Small intestine (tissue), 7 donors: ENCODE results near the gene CLMN. TPM values are rescaled to one million over a fixed set of nuclear protein-coding genes. Genes with fewer than 3 reads are reported as not detected.

ENCODE experiments used
- DNase-seq, 2 donors: peaks; one replicate each; pipeline versions ENCODE4 v3.0.0 to v3.0.0-alpha.2; 2013
- FAIRE-seq: peaks from 2 replicates; lab custom pipeline; 2012; peaks lifted over from hg19 to GRCh38; lab: Jason Lieb, UNC
- H3K27ac ChIP-seq, 3 donors: one replicate each; pipeline ENCODE4 v1.5.1; 2013; ENCODE audit warnings: low read length in 2 of 3, mild to moderate bottlenecking in 2 of 3, control low read depth in 1 of 3, inconsistent platforms in 1 of 3, low read depth in 1 of 3, moderate library complexity in 1 of 3
- H3K27me3 ChIP-seq, 3 donors: one replicate each; pipeline ENCODE4 v1.6.1; 2013; ENCODE audit warnings: low read length in 3 of 3, inconsistent platforms in 1 of 3; ENCODE audit not compliant: control insufficient read depth in 3 of 3, insufficient read depth in 3 of 3
- H3K36me3 ChIP-seq, 3 donors: one replicate each; pipeline ENCODE4 v1.6.1; 2013; ENCODE audit warnings: low read length in 3 of 3, inconsistent platforms in 1 of 3, low read depth in 1 of 3, mild to moderate bottlenecking in 1 of 3, moderate library complexity in 1 of 3; ENCODE audit not compliant: control insufficient read depth in 3 of 3, insufficient read depth in 2 of 3
- H3K4me1 ChIP-seq, 3 donors: one replicate each; pipeline ENCODE4 v1.6.1; 2013; ENCODE audit warnings: low read length in 2 of 3, inconsistent platforms in 1 of 3, low read depth in 1 of 3, mild to moderate bottlenecking in 1 of 3, moderate library complexity in 1 of 3; ENCODE audit not compliant: control insufficient read depth in 3 of 3, insufficient read depth in 2 of 3
- H3K4me3 ChIP-seq, 3 donors: one replicate each; pipeline ENCODE4 v1.5.1; 2013; ENCODE audit warnings: low read length in 3 of 3, control low read depth in 1 of 3, inconsistent platforms in 1 of 3, low read depth in 1 of 3, mild to moderate bottlenecking in 1 of 3, moderate library complexity in 1 of 3
- H3K9me3 ChIP-seq, 2 donors: one replicate each; pipeline ENCODE4 v1.6.1; 2013; ENCODE audit warnings: low read depth in 1 of 2, low read length in 1 of 2; ENCODE audit not compliant: control insufficient read depth in 2 of 2, insufficient read depth in 1 of 2
- WGBS, 3 donors: extraction: QIAGEN DNeasy Blood & Tissue Kit; methylation state at CpG; one replicate each; pipeline ENCODE4 v1.1.7; 2013; 5-methylcytosine and 5-hydroxymethylcytosine counted together
- polyA plus RNA-seq, 4 donors: library from polyadenylated mRNA; stranded (reverse) in 3 of 4; unstranded in 1 of 4; fragments of 200-250 nt in 3 of 4; fragments of 120-200 nt in 1 of 4; gene quantifications; one replicate each; pipeline versions ENCODE4 v1.2.1 to v1.2.3, GENCODE V29; 2013
- donor health status: healthy with polysubstance abuse.
- donor health status: control.
- donor health status: control.
- donor health status: Bipolar disorder and iron deficiency.
- donor health status: healthy.

Gene CLMN
- polyA plus RNA-seq, 4 donors, result 2.9 to 25.0 (median 5.7) TPM

DNA sequence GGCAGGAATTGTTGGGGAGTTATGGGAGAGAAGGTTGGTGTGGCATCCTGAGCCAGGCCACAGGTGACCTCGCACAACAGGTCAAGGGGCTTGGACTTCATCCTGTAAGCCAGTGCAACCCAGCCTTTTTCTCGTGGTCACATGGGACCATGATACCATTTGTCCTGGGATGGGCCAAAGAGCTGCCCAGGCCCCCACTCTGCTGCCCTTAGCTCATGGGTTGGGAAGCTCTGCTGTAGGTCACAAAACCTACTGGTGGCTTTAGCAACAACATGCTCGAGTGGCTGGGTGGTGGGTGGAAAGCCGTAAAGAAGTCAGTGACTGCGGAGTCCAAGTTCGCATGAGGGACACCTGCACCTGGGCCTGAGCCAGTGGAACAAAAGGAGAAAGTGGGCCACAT, 4.6 kb downstream of the CLMN start:
- H3K4me3 ChIP-seq, result no peak overlapping the region
- no peak for DNase-seq
- H3K4me1 ChIP-seq, result peaks cover 0 to 27% (median 0%) of the 10 kb centered on the region in 3 donors
- H3K9me3 ChIP-seq, result no peaks in the 10 kb centered on the region
- no peaks in the 10 kb centered on the region for H3K27me3 ChIP-seq
- peaks cover 0 to 4% (median 0%) of the 10 kb centered on the region in 3 donors for H3K36me3 ChIP-seq
- no peak for FAIRE-seq
- 89 to 91% (median 90%) methylated on average over 6 of the region's 6 CpGs for WGBS, 3 donors
- H3K27ac ChIP-seq, result peak overlapping the region in 1 of 3 donors; percentile 61

DNA sequence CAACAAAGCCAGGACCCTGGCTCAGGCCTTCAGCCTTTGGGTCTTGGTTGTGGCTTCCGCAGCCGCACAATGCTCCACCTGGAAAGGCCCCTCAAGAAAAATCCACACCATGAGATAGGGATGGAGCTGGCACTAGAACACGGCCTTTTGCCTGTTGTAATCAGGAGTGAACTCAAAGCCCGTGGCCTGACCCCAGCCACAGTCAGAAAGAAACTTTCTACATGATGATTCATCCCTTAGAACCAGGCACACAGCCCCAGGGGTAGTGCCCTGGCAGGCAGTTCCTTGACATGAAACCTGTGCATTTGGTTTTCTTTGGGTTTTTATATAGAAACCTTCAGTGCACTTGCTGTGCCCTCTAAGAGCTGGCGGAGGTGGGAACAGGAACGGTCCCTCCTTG, 5.1 kb downstream of the CLMN start:
- DNase-seq (peak in 1 of 2 donors; percentile 50), FAIRE-seq (no peak)
- H3K36me3 ChIP-seq, result peaks cover 0 to 4% (median 0%) of the 10 kb centered on the region in 3 donors
- no peaks in the 10 kb centered on the region for H3K9me3 ChIP-seq
- H3K27ac ChIP-seq, result peak overlapping the region in 2 of 3 donors; percentile 3 to 79
- H3K4me1 ChIP-seq, result peaks cover 0 to 25% (median 0%) of the 10 kb centered on the region in 3 donors
- no peaks in the 10 kb centered on the region for H3K27me3 ChIP-seq
- H3K4me3 ChIP-seq, result no peak overlapping the region
- WGBS, 3 donors, result 69 to 80% (median 74%) methylated on average over 6 of the region's 6 CpGs

DNA sequence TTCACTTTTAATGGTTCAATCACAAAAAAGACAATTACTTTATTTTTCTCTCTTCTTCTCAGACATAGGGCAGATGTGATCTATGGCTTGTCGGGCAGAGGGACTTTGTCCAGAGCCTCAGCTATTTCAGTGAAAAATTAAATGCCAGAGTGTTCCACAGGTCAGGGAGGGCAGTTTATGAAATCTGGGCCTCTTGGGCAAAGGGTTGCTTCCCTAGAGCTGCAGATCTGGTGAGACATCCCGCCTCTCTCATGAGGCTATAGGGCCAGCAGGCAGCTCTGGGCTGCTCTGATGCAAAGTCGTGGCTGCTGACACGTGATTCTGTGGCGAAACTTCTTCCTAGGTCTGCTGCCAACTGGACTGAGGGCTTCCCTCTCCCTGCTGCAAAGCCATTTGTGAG, 6.0 kb downstream of the CLMN start:
- Histone ChIP-seq H3K27me3 (no peaks in the 10 kb centered on the region), H3K4me3 (no peak overlapping the region), H3K36me3 (peaks cover 0 to 4% (median 0%) of the 10 kb centered on the region in 3 donors), H3K4me1 (peaks cover 0 to 25% (median 0%) of the 10 kb centered on the region in 3 donors), H3K27ac (peak overlapping the region in 1 of 3 donors; percentile 79), H3K9me3 (no peaks in the 10 kb centered on the region)
- FAIRE-seq (no peak), DNase-seq (peak; percentile 37 to 88)
- 36 to 51% (median 39%) methylated on average over 5 of the region's 5 CpGs for WGBS, 3 donors

DNA sequence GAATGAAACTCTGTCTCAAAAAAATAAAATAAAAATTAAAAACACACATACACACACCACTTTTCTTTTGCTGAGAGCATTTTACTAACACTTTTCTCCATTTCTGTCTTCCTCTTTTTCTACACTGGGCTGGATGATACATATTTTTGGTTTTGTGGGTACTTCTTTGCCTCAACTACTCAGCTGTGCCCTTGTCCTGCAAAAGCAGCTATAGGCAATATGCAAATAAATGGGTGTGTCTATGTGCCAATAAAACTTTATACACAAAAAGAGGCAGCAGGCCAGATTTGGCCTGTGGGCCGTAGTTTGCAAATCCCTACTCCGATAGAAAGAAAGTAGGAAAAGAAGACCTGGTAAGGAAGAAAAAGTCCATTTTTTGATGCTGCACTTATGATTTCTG, 6.5 kb downstream of the CLMN start:
- H3K4me1 ChIP-seq, result peaks cover 0 to 21% (median 0%) of the 10 kb centered on the region in 3 donors
- DNase-seq, result no peak
- H3K27ac ChIP-seq, result peak overlapping the region in 2 of 3 donors; percentile 24 to 79
- WGBS, 3 donors, result 70 to 81% (median 76%) methylated on average over 2 of the region's 2 CpGs
- H3K9me3 ChIP-seq, result no peaks in the 10 kb centered on the region
- no peak for FAIRE-seq
- no peak overlapping the region for H3K4me3 ChIP-seq
- H3K36me3 ChIP-seq, result peaks cover 0 to 4% (median 0%) of the 10 kb centered on the region in 3 donors
- H3K27me3 ChIP-seq, result no peaks in the 10 kb centered on the region

DNA sequence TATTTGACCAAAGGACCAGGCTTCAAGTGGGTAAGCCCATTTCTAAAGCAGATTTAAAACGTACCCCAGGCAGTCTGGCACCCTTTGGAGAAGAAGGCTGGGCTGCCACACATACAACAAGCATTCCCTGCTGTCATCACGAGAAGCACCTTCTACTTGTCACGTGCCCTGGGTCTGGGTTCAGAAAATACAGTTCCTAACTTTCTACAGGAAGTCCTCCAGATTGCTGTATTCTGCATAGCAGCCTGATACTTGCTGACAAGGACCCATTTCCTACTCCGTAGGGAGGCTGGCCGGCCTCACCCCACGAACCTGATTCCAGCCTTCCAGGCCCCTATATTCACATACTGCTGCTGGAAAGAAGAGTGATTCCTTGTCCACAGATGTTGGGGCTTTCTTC, 7.4 kb downstream of the CLMN start:
- WGBS, 3 donors, result 82 to 91% (median 87%) methylated on average over 6 of the region's 6 CpGs
- Histone ChIP-seq H3K4me3 (no peak overlapping the region), H3K27me3 (no peaks in the 10 kb centered on the region), H3K9me3 (no peaks in the 10 kb centered on the region), H3K27ac (no peak overlapping the region), H3K36me3 (peaks cover 0 to 7% (median 0%) of the 10 kb centered on the region in 3 donors), H3K4me1 (peaks cover 0 to 16% (median 0%) of the 10 kb centered on the region in 3 donors)
- no peak for FAIRE-seq
- no peak for DNase-seq

DNA sequence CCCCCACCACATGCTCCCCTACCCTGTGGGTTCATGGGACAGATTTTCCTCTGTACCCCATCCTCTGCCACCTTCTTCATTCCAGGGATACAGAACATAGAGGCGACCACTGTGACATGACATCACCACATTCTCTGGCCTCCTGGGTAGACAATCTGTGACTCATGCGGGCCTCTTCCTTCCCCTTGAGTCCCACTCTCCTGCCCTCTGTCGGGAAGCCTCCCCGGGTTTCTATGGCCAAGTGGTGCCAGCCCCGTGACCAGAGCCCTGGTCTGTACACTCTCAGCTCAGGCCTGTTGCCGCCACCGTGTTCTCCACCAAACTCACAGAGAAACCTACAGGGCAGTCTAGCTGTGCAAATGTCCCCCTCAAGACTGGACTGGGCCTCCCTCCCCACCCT, 8.0 kb downstream of the CLMN start:
- Histone ChIP-seq H3K4me1 (peaks cover 0 to 16% (median 0%) of the 10 kb centered on the region in 3 donors), H3K4me3 (no peak overlapping the region), H3K36me3 (peaks cover 0 to 7% (median 0%) of the 10 kb centered on the region in 3 donors), H3K27ac (no peak overlapping the region), H3K9me3 (no peaks in the 10 kb centered on the region), H3K27me3 (no peaks in the 10 kb centered on the region)
- WGBS, 3 donors, result 79 to 91% (median 83%) methylated on average over 7 of the region's 7 CpGs
- DNase-seq (no peak), FAIRE-seq (no peak)

DNA sequence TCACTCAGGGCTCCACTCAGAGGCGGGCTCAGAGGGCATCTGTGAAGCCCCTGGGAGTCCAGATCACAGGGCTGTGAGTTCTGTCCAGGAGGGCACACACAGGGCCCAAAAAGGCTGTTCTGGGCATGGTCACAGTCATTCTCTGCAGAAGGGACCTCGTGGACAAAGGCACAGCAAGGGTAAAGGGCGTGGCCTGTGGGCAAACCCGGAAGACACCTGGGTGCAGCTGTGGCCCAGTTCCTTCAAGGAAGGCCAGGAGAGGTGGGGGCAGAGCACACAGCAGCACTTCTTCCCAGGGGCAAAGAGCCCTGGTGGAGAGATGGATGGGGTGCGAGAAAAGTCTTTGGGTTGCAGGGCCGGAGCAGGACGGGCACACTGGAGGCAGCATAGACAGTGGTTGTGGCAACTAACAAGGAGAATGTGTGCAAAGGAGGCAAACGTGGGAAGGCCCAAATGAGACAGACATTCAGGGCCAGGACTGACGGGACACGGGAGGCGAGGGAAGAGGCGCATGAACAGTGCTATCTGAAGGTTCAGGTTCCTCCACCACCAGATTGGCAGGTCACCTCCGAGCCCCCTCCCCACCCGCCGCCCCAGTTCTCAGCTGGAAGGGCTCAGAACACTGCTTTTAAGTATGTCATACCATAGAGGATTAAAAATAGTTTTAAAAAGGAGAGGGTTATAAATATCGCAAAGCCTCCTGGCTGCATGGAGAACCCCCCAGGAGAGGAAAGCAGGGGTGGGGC, 8.9 kb downstream of the CLMN start:
- FAIRE-seq, result no peak
- peaks cover 0 to 16% (median 0%) of the 10 kb centered on the region in 3 donors for H3K4me1 ChIP-seq
- no peaks in the 10 kb centered on the region for H3K9me3 ChIP-seq
- no peak overlapping the region for H3K4me3 ChIP-seq
- peak in 1 of 2 donors; percentile 51 for DNase-seq
- no peak overlapping the region for H3K27ac ChIP-seq
- peaks cover 0 to 7% (median 0%) of the 10 kb centered on the region in 3 donors for H3K36me3 ChIP-seq
- no peaks in the 10 kb centered on the region for H3K27me3 ChIP-seq
- WGBS, 3 donors, result 80 to 82% (median 81%) methylated on average over 16 of the region's 16 CpGs

DNA sequence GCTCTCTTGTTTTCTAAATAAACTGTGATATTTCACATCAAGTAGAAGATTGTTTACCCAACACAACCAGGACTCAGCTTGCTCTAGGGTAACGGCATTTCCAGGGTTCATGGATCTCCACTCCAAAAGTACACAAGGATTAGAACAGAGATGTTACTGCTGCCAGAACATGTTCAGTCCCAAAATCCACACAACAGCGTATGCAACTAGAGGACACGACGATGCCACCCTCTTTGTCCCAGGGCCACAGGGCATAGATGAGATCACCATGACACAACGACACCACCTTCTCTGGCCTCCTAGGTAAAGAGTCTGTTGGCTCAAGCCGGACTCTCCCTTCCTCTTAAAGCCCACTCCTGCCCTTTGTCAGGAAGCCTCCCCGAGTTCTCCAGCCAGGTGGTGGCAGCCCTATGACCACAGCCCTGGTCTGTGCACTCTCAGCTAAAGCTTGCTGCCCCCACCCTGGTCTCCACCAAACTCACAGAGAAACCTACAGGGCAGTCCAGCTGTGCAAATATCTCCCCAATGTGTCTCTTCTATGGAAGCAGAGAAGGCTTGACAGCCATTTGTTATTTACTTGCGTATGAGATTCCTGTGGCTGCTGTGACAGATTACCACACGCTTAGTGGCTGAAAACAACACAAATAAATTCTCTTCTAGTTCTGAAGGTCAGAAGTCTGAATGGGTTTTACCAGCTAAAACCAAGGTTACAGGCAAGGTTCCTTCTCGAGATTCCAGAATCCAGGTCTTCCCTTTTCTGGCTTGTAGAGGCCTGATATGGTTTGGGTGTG, 10.3 kb downstream of the CLMN start:
- H3K27ac ChIP-seq, result no peak overlapping the region
- WGBS, 3 donors, result 84 to 96% (median 89%) methylated on average over 10 of the region's 10 CpGs
- no peaks in the 10 kb centered on the region for H3K27me3 ChIP-seq
- H3K4me1 ChIP-seq, result peaks cover 0 to 7% (median 0%) of the 10 kb centered on the region in 3 donors
- H3K4me3 ChIP-seq, result no peak overlapping the region
- DNase-seq, result no peak
- peaks cover 0 to 7% (median 0%) of the 10 kb centered on the region in 3 donors for H3K36me3 ChIP-seq
- no peaks in the 10 kb centered on the region for H3K9me3 ChIP-seq
- no peak for FAIRE-seq
